ENCODE results near the gene DENND4A. TPM values are rescaled to one million over a fixed set of nuclear protein-coding genes. Genes with fewer than 3 reads are reported as not detected.
A peak's percentile ranks its signal among the peaks of the same experiment; 100 is the strongest.
"Not testable (repeated sequence)": the region's sequence is repeated elsewhere in the genome, so short reads cannot be mapped to it uniquely, and the experiment has no call there.

The DENND4A gene
- total RNA-seq, 1 experiment from 2014 or later = 19.0 TPM

- DNase-seq (ENCODE audit: low read depth) = no peak
These were observed 32.7 kb downstream of the DENND4A start for GRCh38 chr15:65759441-65759840.

GRCh38 chr15:65758242-65758641 lies 33.9 kb downstream of the DENND4A start:
- DNase-seq (ENCODE audit: low read depth) = no peak

GRCh38 chr15:65757256-65757655 lies 34.8 kb downstream of the DENND4A start:
- no peak for DNase-seq (ENCODE audit: low read depth)

GRCh38 chr15:65752151-65752700 lies 39.9 kb downstream of the DENND4A start:
- no peak for DNase-seq (ENCODE audit: low read depth)

- DNase-seq (ENCODE audit: low read depth) = no peak
These were observed 40.7 kb downstream of the DENND4A start for GRCh38 chr15:65751431-65751830.

GRCh38 chr15:65747265-65747664 lies 44.8 kb downstream of the DENND4A start:
- DNase-seq (ENCODE audit: low read depth) = no peak

- DNase-seq (ENCODE audit: low read depth) = no peak
These were observed 48.3 kb downstream of the DENND4A start for GRCh38 chr15:65743637-65744252.

GRCh38 chr15:65740148-65740547 lies 51.9 kb downstream of the DENND4A start:
- peak; percentile 47 for DNase-seq (ENCODE audit: low read depth)

- DNase-seq (ENCODE audit: low read depth) = no peak
These were observed 53.4 kb downstream of the DENND4A start for GRCh38 chr15:65738649-65739048.

- DNase-seq (ENCODE audit: low read depth) = not testable (repeated sequence)
These were observed 58.5 kb downstream of the DENND4A start for GRCh38 chr15:65733599-65733998.

- no peak for DNase-seq (ENCODE audit: low read depth)
These were observed 59.4 kb downstream of the DENND4A start for GRCh38 chr15:65732698-65733097.

- DNase-seq (ENCODE audit: low read depth) = no peak
These were observed 60.2 kb downstream of the DENND4A start for GRCh38 chr15:65731926-65732325.

- DNase-seq (ENCODE audit: low read depth) = no peak
These were observed 61.4 kb downstream of the DENND4A start for GRCh38 chr15:65730549-65731172.

- DNase-seq (ENCODE audit: low read depth) = no peak
These were observed 67.5 kb downstream of the DENND4A start for GRCh38 chr15:65724464-65725215.

GRCh38 chr15:65723876-65724275 lies 68.2 kb downstream of the DENND4A start:
- no peak for DNase-seq (ENCODE audit: low read depth)

- DNase-seq (ENCODE audit: low read depth) = no peak
These were observed 69.9 kb downstream of the DENND4A start for GRCh38 chr15:65722191-65722590.

GRCh38 chr15:65712415-65712814 lies 79.7 kb downstream of the DENND4A start:
- no peak for DNase-seq (ENCODE audit: low read depth)

GRCh38 chr15:65695081-65695480 lies 97.0 kb downstream of the DENND4A start:
- DNase-seq (ENCODE audit: low read depth) = no peak

GRCh38 chr15:65690778-65691177 lies 101.3 kb downstream of the DENND4A start:
- no peak for DNase-seq (ENCODE audit: low read depth)

GRCh38 chr15:65690173-65690572 lies 101.9 kb downstream of the DENND4A start:
- no peak for DNase-seq (ENCODE audit: low read depth)

- peak; percentile 10 for DNase-seq (ENCODE audit: low read depth)
These were observed 103.6 kb downstream of the DENND4A start for GRCh38 chr15:65688462-65688861.

GRCh38 chr15:65682404-65682911 lies 109.6 kb downstream of the DENND4A start:
- DNase-seq (ENCODE audit: low read depth) = no peak

Measured in RPMI7951 (cell line).